Fibroblast of mammary gland (primary cell): ENCODE data around the gene PDZD8.
"Not testable (repeated sequence)": the region's sequence is repeated elsewhere in the genome, so short reads cannot be mapped to it uniquely, and the experiment has no call there.

Experiments used
- DNase-seq: peaks from one replicate; pipeline ENCODE4 v3.0.0-alpha.2; 2010; ENCODE audit warnings: low read depth
- H3K4me3 ChIP-seq: 2 replicates; pipeline ENCODE4 v1.5.1; 2011; ENCODE audit warnings: low read depth, mild to moderate bottlenecking, low read length, moderate library complexity; ENCODE audit not compliant: control insufficient read depth
- CTCF ChIP-seq: conservative IDR thresholded peaks from 2 replicates; pipeline ENCODE4 v1.5.1; 2011; ENCODE audit warnings: low read depth, low read length, inconsistent platforms; ENCODE audit not compliant: control insufficient read depth, insufficient read depth

Gene PDZD8

DNA sequence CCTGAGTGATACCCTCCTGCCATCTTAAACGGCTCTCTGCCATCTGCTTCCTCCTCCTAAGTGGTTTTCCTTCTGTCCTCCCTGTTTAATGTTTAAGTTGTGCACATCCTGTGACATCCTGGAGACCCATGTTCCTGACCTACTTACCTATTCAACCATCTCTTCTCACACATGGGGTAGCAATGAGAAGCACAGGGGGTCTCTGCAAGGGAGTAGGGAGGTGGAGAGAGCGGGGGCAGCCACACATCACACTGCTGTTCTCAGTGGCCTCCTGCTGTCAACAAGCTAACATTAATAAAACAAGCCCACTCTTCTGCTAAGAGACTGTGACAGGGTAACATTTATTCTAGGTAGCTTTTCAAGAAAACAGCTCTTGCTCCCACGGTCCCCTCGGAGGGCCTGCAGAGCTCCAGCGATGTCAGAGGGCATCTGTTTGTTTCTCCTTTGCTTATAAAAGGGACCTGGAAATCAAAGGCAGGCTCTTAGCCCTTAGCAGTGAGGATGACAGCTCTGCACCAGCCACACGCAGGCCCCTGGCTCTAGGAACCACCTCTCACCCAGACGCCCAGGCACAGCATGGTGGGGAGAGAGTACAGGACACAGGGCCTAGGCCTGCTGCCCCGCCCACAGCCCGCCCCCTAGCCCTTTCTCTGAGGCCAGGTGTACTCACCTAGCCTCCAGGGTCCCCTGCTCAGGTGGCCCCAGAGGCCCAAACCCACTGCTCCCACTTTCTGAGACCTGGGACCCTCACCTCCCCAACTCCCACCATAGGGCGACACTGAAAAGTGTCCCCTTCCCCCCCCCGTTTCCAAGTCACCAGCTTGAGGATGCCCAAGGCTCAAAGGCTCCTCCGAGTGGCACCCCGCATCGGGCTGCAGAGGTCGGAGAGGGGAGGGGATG, 135.3 kb downstream of the PDZD8 start:
- no peak overlapping the region for H3K4me3 ChIP-seq
- no peak for TF ChIP-seq CTCF
- no peak for DNase-seq

DNA sequence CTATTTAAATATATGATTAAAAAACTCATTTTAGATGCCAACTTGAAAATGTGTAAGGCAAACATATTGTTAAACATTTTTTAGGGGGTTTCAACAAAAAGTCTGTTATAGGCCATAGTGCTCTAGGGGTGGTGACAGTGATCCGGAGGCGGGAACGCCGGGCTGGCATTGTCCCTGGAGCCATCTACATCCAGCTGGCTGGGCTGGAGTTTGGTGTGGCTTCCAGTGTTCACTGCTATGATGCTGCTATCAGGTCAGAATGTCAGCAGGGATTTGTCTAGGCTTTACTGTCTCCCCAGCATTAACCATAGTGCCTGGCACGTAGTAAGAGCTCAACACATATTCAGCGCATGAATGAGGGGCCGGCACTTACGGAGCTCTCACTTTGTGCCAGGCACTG, 136.2 kb downstream of the PDZD8 start:
- TF ChIP-seq CTCF, result no peak
- DNase-seq, result no peak

GRCh38 chr10:117237401-117237991, 137.7 kb downstream of the PDZD8 start:
- no peak for DNase-seq
- H3K4me3 ChIP-seq, result no peak overlapping the region

More for the DNA sequence above, 136.2 kb downstream of the PDZD8 start:
- no peak overlapping the region for H3K4me3 ChIP-seq

DNA sequence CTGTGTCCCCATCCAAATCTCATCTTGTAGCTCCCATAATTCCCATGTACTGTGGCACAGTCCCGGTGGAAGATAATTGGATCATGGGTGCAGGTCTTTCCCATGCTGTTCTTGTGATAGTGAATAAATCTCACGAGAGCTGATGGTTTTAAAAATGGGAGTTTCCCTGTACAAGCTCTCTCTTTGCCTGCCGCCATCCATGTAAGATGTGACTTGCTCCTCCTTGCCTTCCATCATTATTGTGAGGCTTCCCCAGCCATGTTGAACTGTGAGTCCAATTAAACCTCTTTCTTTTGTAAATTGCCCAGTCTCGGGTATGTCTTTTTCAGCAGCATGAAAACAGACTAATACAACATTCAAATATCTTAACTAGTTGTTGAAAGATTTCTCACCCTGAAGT, 145.1 kb downstream of the PDZD8 start:
- DNase-seq, H3K4me3 ChIP-seq: not testable (repeated sequence)

More at GRCh38 chr10:117237401-117237991, 137.7 kb downstream of the PDZD8 start:
- TF ChIP-seq CTCF, result no peak

GRCh38 chr10:117228210-117228609, 147.0 kb downstream of the PDZD8 start:
- no peak overlapping the region for H3K4me3 ChIP-seq
- no peak for TF ChIP-seq CTCF
- no peak for DNase-seq
